H1 (cell line): ENCODE results near the gene F8. TPM values are rescaled to one million over a fixed set of nuclear protein-coding genes. Genes with fewer than 3 reads are reported as not detected.

Source experiments
- CTCF ChIA-PET: fragments of 300-600 bp; sonication (Branson Sonifier 250); formaldehyde crosslinking; loops from one replicate; lab custom pipeline; 2021; ENCODE audit not compliant: partially characterized antibody; lab: Charles Lee
- POLR2A ChIA-PET: fragments of 300-600 bp; sonication (Branson Sonifier 250); formaldehyde crosslinking; loops from one replicate; lab custom pipeline; 2021; ENCODE audit warnings: inconsistent platforms; ENCODE audit not compliant: partially characterized antibody; lab: Charles Lee
- DNase-seq, 2 experiments: peaks; one replicate each; pipeline versions ENCODE4 v3.0.0 to v3.0.0-alpha.2; 2010 to 2022; ENCODE audit warnings: low spot score in 2 of 2, low read depth in 1 of 2, mixed read lengths in 1 of 2
- FAIRE-seq: peaks from 2 replicates; lab custom pipeline; 2011; peaks lifted over from hg19 to GRCh38; lab: Jason Lieb, UNC
- H2AFZ ChIP-seq: 2 replicates; pipeline ENCODE4 v1.8.1; 2012; ENCODE audit warnings: low read length, inconsistent platforms
- H2AK5ac ChIP-seq: 2 replicates; pipeline ENCODE4 v1.6.1; 2013; ENCODE audit warnings: low read depth, low read length
- H2BK120ac ChIP-seq: replicated peaks from 2 replicates; pipeline ENCODE3; 2013; ENCODE audit warnings: low read depth, low read length, inconsistent platforms
- H2BK12ac ChIP-seq: 2 replicates; pipeline ENCODE4 v1.6.1; 2013; ENCODE audit warnings: low read depth, low read length
- H2BK15ac ChIP-seq: 2 replicates; pipeline ENCODE4 v1.6.1; 2013; ENCODE audit warnings: low read length
- H2BK20ac ChIP-seq: 2 replicates; pipeline ENCODE4 v1.6.1; 2013; ENCODE audit warnings: low read length
- H2BK5ac ChIP-seq: 2 replicates; pipeline ENCODE4 v1.6.1; 2013; ENCODE audit warnings: low read depth, low read length
- H3K14ac ChIP-seq: 2 replicates; pipeline ENCODE4 v1.6.1; 2013; ENCODE audit warnings: inconsistent platforms; ENCODE audit not compliant: insufficient read length
- H3K18ac ChIP-seq: 2 replicates; pipeline ENCODE4 v1.6.1; 2013; ENCODE audit warnings: low read length; ENCODE audit errors: extremely low read depth
- H3K23ac ChIP-seq: 2 replicates; pipeline ENCODE4 v1.6.1; 2013; ENCODE audit warnings: inconsistent platforms; ENCODE audit not compliant: insufficient read length
- H3K23me2 ChIP-seq: 2 replicates; pipeline ENCODE4 v1.6.1; 2013; ENCODE audit warnings: low read depth, low read length
- H3K27ac ChIP-seq: 2 replicates; pipeline ENCODE4 v1.6.1; 2011; ENCODE audit warnings: low read depth, low read length, inconsistent platforms
- H3K27me3 ChIP-seq, 4 experiments: replicated peaks in 1 of 4; 1 replicate in 1 of 4; 2 replicates in 3 of 4; pipeline versions ENCODE4 v1.6.1 to v1.8.1; 2011 to 2013; ENCODE audit warnings: low read length in 3 of 4, mild to moderate bottlenecking in 3 of 4, inconsistent platforms in 2 of 4, mixed read lengths in 2 of 4, moderate library complexity in 1 of 4; ENCODE audit not compliant: control insufficient read depth in 3 of 4, insufficient read depth in 3 of 4; ENCODE audit errors: extremely low read depth in 1 of 4
- H3K36me3 ChIP-seq, 4 experiments: 2 replicates each; pipeline versions ENCODE4 v1.6.1 to v1.8.1; 2011 to 2013; ENCODE audit warnings: mild to moderate bottlenecking in 4 of 4, low read length in 3 of 4, moderate library complexity in 2 of 4, control low read depth in 1 of 4, inconsistent platforms in 1 of 4; ENCODE audit not compliant: insufficient read depth in 4 of 4, control insufficient read depth in 2 of 4
- H3K4ac ChIP-seq: replicated peaks from 2 replicates; pipeline ENCODE3; 2013; ENCODE audit warnings: low read length, low read depth, mixed read lengths, inconsistent platforms; ENCODE audit not compliant: insufficient read length
- H3K4me1 ChIP-seq, 4 experiments: replicated peaks in 1 of 4; 1 replicate in 1 of 4; 2 replicates in 3 of 4; pipeline versions ENCODE4 v1.6.1 to v1.8.1; 2011 to 2013; ENCODE audit warnings: low read length in 3 of 4, inconsistent platforms in 2 of 4, mixed read lengths in 1 of 4; ENCODE audit not compliant: insufficient read depth in 4 of 4, control insufficient read depth in 3 of 4
- H3K4me2 ChIP-seq, 2 experiments: 2 replicates each; pipeline versions ENCODE4 v1.6.1 to v1.8.1; 2011 to 2013; ENCODE audit warnings: low read depth in 2 of 2, low read length in 2 of 2, control low read depth in 1 of 2, inconsistent platforms in 1 of 2, mild to moderate bottlenecking in 1 of 2; ENCODE audit not compliant: insufficient read depth in 1 of 2
- H3K4me3 ChIP-seq, 4 experiments: fragments of 200-600, 300-600 bp in 1 of 4; sonication (generic), shearing (Covaris generic), sonication (Bioruptor Twin) in 1 of 4; 2 replicates each; pipeline versions ENCODE4 v1.5.1 to v1.8.1; 2011 to 2016; ENCODE audit warnings: low read length in 4 of 4, low read depth in 3 of 4, control low read depth in 2 of 4, inconsistent platforms in 2 of 4, mild to moderate bottlenecking in 2 of 4, mixed read lengths in 1 of 4, moderate library complexity in 1 of 4; ENCODE audit not compliant: insufficient read depth in 2 of 4; ENCODE audit errors: extremely low read depth in 1 of 4
- H3K56ac ChIP-seq: replicated peaks from 2 replicates; pipeline ENCODE3; 2013; ENCODE audit warnings: low read depth, mild to moderate bottlenecking, mixed read lengths, low read length, inconsistent platforms; ENCODE audit not compliant: insufficient read length
- H3K79me1 ChIP-seq: 2 replicates; pipeline ENCODE4 v1.6.1; 2013; ENCODE audit warnings: low read depth, low read length, control low read depth
- H3K79me2 ChIP-seq, 2 experiments: 2 replicates each; pipeline versions ENCODE4 v1.6.1 to v1.8.1; 2012 to 2013; ENCODE audit warnings: low read length in 2 of 2, mild to moderate bottlenecking in 2 of 2, inconsistent platforms in 1 of 2; ENCODE audit not compliant: insufficient read depth in 2 of 2, control insufficient read depth in 1 of 2
- H3K9ac ChIP-seq, 4 experiments: replicated peaks in 1 of 4; 1 replicate in 1 of 4; 2 replicates in 3 of 4; pipeline versions ENCODE4 v1.6.1 to v1.8.1; 2011 to 2013; ENCODE audit warnings: low read depth in 3 of 4, low read length in 3 of 4, control low read depth in 2 of 4, mild to moderate bottlenecking in 2 of 4, moderate library complexity in 2 of 4, inconsistent platforms in 1 of 4; ENCODE audit errors: extremely low read depth in 1 of 4
- H3K9me3 ChIP-seq, 2 experiments: 2 replicates each; pipeline versions ENCODE4 v1.6.1 to v1.8.1; 2012 to 2013; ENCODE audit warnings: mild to moderate bottlenecking in 2 of 2, moderate library complexity in 2 of 2, control low read depth in 1 of 2, inconsistent platforms in 1 of 2, low read depth in 1 of 2, low read length in 1 of 2, mixed read lengths in 1 of 2; ENCODE audit not compliant: insufficient read depth in 2 of 2
- H4K20me1 ChIP-seq, 2 experiments: replicated peaks in 1 of 2; 2 replicates each; pipeline versions ENCODE3 to v1.8.1; 2011 to 2013; ENCODE audit warnings: inconsistent platforms in 2 of 2, low read length in 2 of 2, mild to moderate bottlenecking in 1 of 2; ENCODE audit not compliant: insufficient read depth in 2 of 2, control insufficient read depth in 1 of 2
- H4K5ac ChIP-seq: 2 replicates; pipeline ENCODE4 v1.6.1; 2013; ENCODE audit warnings: low read length, low read depth, mixed read lengths, inconsistent platforms; ENCODE audit not compliant: insufficient read length
- H4K8ac ChIP-seq: 2 replicates; pipeline ENCODE4 v1.8.0; 2013; ENCODE audit warnings: mild to moderate bottlenecking, moderate library complexity, low read length, inconsistent platforms; ENCODE audit not compliant: insufficient read depth; ENCODE audit errors: extremely low read depth
- H4K91ac ChIP-seq: replicated peaks from 2 replicates; pipeline ENCODE3; 2013; ENCODE audit warnings: low read length, mixed read lengths, inconsistent platforms; ENCODE audit not compliant: insufficient read length
- CHD2 ChIP-seq: IDR thresholded peaks from 2 replicates; pipeline ENCODE4 v1.6.1; 2012; ENCODE audit warnings: low read length, improper control_type of control experiment
- E2F6 ChIP-seq: IDR thresholded peaks from 2 replicates; pipeline ENCODE4 v1.6.1; 2012; ENCODE audit warnings: inconsistent platforms
- EP300 ChIP-seq, 2 experiments: IDR thresholded peaks; 1 replicate in 1 of 2; 2 replicates in 1 of 2; pipeline ENCODE4 v1.6.1; 2011 to 2012; ENCODE audit warnings: low read depth in 2 of 2, low read length in 2 of 2, mild to moderate bottlenecking in 2 of 2, borderline replicate concordance in 1 of 2, inconsistent platforms in 1 of 2, moderate library complexity in 1 of 2
- EZH2 ChIP-seq: fragments of 200-600 bp; sonication (generic); IDR thresholded peaks from 2 replicates; pipeline ENCODE4 v1.7.1; 2012; ENCODE audit warnings: low read depth, mild to moderate bottlenecking, moderate library complexity, low read length, inconsistent platforms; ENCODE audit not compliant: severe bottlenecking
- HDAC2 ChIP-seq, 2 experiments: fragments of 300-600 bp in 1 of 2; sonication (generic) in 1 of 2; IDR thresholded peaks; 2 replicates each; pipeline ENCODE4 v1.6.1; 2011 to 2012; ENCODE audit warnings: low read depth in 2 of 2, low read length in 2 of 2, mild to moderate bottlenecking in 2 of 2, moderate library complexity in 2 of 2, borderline replicate concordance in 1 of 2, inconsistent platforms in 1 of 2
- NANOG ChIP-seq: IDR thresholded peaks from 2 replicates; pipeline ENCODE4 v1.6.1; 2011; ENCODE audit warnings: low read length, low read depth, mild to moderate bottlenecking, inconsistent platforms; ENCODE audit not compliant: insufficient read depth, poor library complexity, severe bottlenecking
- NRF1 ChIP-seq: IDR thresholded peaks from 2 replicates; pipeline ENCODE4 v1.6.1; 2011; ENCODE audit warnings: mild to moderate bottlenecking, low read depth, low read length, improper control_type of control experiment
- PHF8 ChIP-seq: fragments of 200-600 bp; sonication (generic); conservative IDR thresholded peaks from 2 replicates; pipeline ENCODE4 v1.7.1; 2012; ENCODE audit warnings: low read depth, mild to moderate bottlenecking, inconsistent platforms, low read length, moderate library complexity
- SP2 ChIP-seq: IDR thresholded peaks from 2 replicates; pipeline ENCODE4 v1.6.1; 2012; ENCODE audit warnings: mild to moderate bottlenecking, low read length, inconsistent platforms
- TAF7 ChIP-seq: optimal IDR thresholded peaks from 2 replicates; pipeline ENCODE3; 2011; ENCODE audit warnings: low read depth, mild to moderate bottlenecking, inconsistent platforms, low read length, moderate library complexity, borderline replicate concordance
- TBP ChIP-seq: IDR thresholded peaks from 2 replicates; pipeline ENCODE4 v1.6.1; 2011; ENCODE audit warnings: low read depth, low read length, improper control_type of control experiment
- TEAD4 ChIP-seq: IDR thresholded peaks from 2 replicates; pipeline ENCODE4 v1.6.1; 2012; ENCODE audit warnings: low read depth, low read length, inconsistent platforms, mixed read lengths
- ZNF274 ChIP-seq: IDR thresholded peaks from 2 replicates; pipeline ENCODE4 v1.7.0; 2012; ENCODE audit warnings: low read length, borderline replicate concordance; ENCODE audit errors: extremely low read depth
- WGBS, 2 experiments: shearing (Covaris generic) in 1 of 2; methylation state at CpG; one replicate each; pipeline versions ENCODE4 v1.1.6 to v1.1.7; 2013 to 2015; ENCODE audit warnings: low lambda C conversion rate in 2 of 2, mixed read lengths in 2 of 2, inconsistent platforms in 1 of 2, low coverage in 1 of 2, missing lambda C conversion rate in 1 of 2; ENCODE audit not compliant: insufficient replicate concordance in 2 of 2, insufficient coverage in 1 of 2, insufficient read length in 1 of 2; ENCODE audit errors: extremely low coverage in 1 of 2, missing lambda C conversion rate in 1 of 2; 5-methylcytosine and 5-hydroxymethylcytosine counted together
- polyA plus RNA-seq, 7 experiments: library from polyadenylated mRNA; depleted of rRNA in 3 of 7; stranded (reverse) in 5 of 7; unstranded in 2 of 7; fragments of >200 nt in 5 of 7; fragments of 200-250 nt in 2 of 7; gene quantifications; 1 replicate in 5 of 7; 2 replicates in 1 of 7; 4 replicates in 1 of 7; pipeline versions ENCODE4 v1.2.1 to v1.2.3, GENCODE V29; 2011 to 2013; ENCODE audit warnings: missing spikeins in 2 of 7, mixed read lengths in 2 of 7
- total RNA-seq: library from RNA; stranded (reverse); fragmentation: NEBNext Ultra II Directional; extraction: Animal tissue kit (Norgen Biotek cat#: 25700); gene quantifications from 2 replicates; pipeline ENCODE4 v1.2.1, GENCODE V29; 2021

F8 gene
- total and polyA plus RNA-seq, 2 of the 8 experiments (the other 6 are each of a cell fraction or from before 2014, with no cell fraction given): 1.1 to 2.6 TPM

DNA sequence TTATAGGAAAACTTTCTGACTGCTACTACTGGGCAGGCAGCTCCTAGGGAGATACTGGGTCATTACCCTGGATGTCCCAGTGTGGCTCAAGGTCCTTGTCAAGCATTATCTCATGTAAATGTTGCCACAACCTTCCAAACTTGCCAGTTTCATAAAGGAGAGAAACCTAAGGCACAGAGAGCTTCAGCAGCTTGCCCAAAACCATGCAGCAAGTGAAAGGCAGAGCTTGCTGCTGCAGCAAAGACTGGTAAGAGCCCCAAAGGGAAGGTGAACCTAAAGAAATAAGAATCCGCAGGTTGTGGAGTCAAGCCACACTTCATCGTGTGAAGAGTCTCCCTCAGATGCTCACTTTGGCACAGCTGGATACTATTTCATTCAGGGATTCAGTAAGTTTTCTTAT, 219.6 kb downstream of the F8 start:
- Histone ChIP-seq H3K9ac (no peak overlapping the region), H4K20me1 (peaks cover 0 to 3% of the 10 kb centered on the region in 2 experiments), H3K4me2 (no peak overlapping the region), H3K4me3 (no peak overlapping the region), H3K23ac (no peak overlapping the region), H2BK12ac (no peak overlapping the region), H4K8ac (no peak overlapping the region), H3K36me3 (no peaks in the 10 kb centered on the region), H4K91ac (no peak overlapping the region), H3K27me3 (peaks cover 0 to 27% (median 19%) of the 10 kb centered on the region in 4 experiments; a peak in 6 of 7 replicates), H2AK5ac (no peak overlapping the region), H2BK15ac (no peak overlapping the region), H2BK20ac (no peak overlapping the region), H3K79me2 (no peaks in the 10 kb centered on the region), H2AFZ (no peak overlapping the region), H3K9me3 (no peaks in the 10 kb centered on the region; a peak in 1 of 4 replicates), H3K79me1 (no peaks in the 10 kb centered on the region), H3K27ac (no peak overlapping the region), H2BK5ac (no peak overlapping the region), H3K23me2 (peaks cover 2% of the 10 kb centered on the region; the same call in 1 of the 2 replicates), H3K4me1 (peaks cover 0 to 8% (median 6%) of the 10 kb centered on the region in 4 experiments; a peak in 5 of 7 replicates), H3K56ac (no peak overlapping the region), H3K18ac (no peak overlapping the region), H2BK120ac (no peak overlapping the region), H3K14ac (no peak overlapping the region), H4K5ac (no peak overlapping the region), H3K4ac (no peak overlapping the region)
- FAIRE-seq (no peak), DNase-seq (no peak)
- ChIA-PET POLR2A (interaction anchor here (1.5 kb wide), 1 partner anchor 27 kb away, joined by 4 read pairs; no protein-coding TSS in a partner anchor), CTCF (no interaction called here)
- WGBS, 2 experiments: 93% methylated on average over 2 of the region's 2 CpGs; no CpG with 5 or more reads in 1 of the 2 experiments
- TF ChIP-seq EZH2: no peak
- TF ChIP-seq HDAC2 (IDR thresholded peaks at IDR 0.05; ENCODE audit: borderline replicate concordance in 1 of 2, low read depth in 2 of 2, low read length in 2 of 2): no peak
- TF ChIP-seq CHD2: no peak
- no peak for TF ChIP-seq TEAD4
- TF ChIP-seq TBP: no peak
- no peak for TF ChIP-seq PHF8
- no peak for TF ChIP-seq NRF1
- no peak for TF ChIP-seq EP300 (IDR thresholded peaks at IDR 0.05; ENCODE audit: borderline replicate concordance in 1 of 2, low read depth in 2 of 2, low read length in 2 of 2)
- TF ChIP-seq SP2: no peak
- no peak for TF ChIP-seq NANOG
- no peak for TF ChIP-seq TAF7
- TF ChIP-seq E2F6: no peak
- no peak for TF ChIP-seq ZNF274
